HuH-7 (cell line): ENCODE measurements around the gene SIGLEC9.
"Not testable (repeated sequence)": the region's sequence is repeated elsewhere in the genome, so short reads cannot be mapped to it uniquely, and the experiment has no call there.

ENCODE experiments used
- DNase-seq: peaks from one replicate; pipeline ENCODE4 v3.0.0; 2011; ENCODE audit warnings: low spot score

The SIGLEC9 gene

GRCh38 chr19:51145916-51146493, 21.3 kb downstream of the SIGLEC9 start:
- no peak for DNase-seq

- no peak for DNase-seq
Observed at GRCh38 chr19:51146751-51147150, 22.0 kb downstream of the SIGLEC9 start.

DNA sequence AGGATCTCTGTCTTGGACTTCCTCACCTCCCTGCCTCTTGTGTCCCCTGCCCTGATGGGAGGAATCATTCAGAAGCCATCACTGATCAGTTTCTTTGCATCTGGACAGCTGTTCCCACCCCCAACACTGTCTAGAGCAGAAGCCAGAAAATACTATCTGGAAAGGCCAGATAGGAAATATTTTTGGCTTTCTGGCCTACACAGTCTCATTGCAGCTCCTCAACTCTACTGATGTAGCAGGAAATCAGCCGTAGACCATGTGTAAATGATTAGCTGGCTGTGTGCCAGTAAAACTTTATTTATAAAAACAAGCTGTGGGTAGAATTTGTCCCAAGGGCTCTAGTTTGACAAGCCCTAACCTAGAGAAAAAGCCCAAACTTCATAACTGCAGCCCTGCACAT, 23.0 kb downstream of the SIGLEC9 start:
- DNase-seq, result no peak

GRCh38 chr19:51148580-51148979, 23.9 kb downstream of the SIGLEC9 start:
- DNase-seq, result no peak

DNA sequence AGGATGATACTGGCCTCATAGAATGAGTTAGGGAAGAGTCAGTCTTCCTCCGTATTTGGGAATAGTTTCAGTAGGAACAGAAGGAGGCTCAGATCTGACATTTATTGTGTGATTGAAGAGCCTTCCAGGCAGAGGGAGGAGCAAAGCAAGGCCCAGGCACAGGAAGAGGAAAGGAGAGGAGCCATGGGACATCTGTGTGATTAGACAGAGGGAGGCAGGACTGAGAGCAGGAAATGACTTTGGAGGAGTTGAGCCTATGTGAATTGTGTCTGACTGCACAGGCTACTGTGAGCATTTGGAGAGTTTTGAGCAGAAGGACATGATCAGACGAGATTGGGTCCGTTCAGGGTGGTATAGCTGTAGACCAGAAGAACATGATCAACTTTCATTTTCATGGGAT, 25.9 kb downstream of the SIGLEC9 start:
- no peak for DNase-seq

- no peak for DNase-seq
Observed at GRCh38 chr19:51156710-51157109, 32.0 kb downstream of the SIGLEC9 start.

- DNase-seq, result no peak
Observed at GRCh38 chr19:51157265-51157664, 32.6 kb downstream of the SIGLEC9 start.

- DNase-seq, result peak; percentile 47
Observed at GRCh38 chr19:51158474-51159129, 33.9 kb downstream of the SIGLEC9 start.

DNA sequence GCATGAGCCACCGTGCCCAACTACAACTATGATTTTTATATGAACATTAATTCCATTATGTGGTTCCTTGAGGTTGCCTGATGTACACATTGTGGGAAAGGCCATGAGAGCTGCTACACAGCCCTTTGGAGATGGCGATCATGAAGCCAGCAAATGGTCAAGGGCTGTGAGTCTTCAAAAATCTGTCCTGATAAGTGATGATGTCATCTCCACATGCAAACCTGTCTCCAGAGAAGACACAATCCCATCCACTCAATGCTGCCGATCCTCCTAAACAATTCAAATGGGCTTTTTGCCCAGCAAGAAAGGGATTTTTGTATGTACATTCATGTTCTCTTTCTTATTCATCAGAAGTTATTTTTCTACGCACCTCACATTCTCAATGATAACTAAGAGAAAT, 35.0 kb downstream of the SIGLEC9 start:
- no peak for DNase-seq

DNA sequence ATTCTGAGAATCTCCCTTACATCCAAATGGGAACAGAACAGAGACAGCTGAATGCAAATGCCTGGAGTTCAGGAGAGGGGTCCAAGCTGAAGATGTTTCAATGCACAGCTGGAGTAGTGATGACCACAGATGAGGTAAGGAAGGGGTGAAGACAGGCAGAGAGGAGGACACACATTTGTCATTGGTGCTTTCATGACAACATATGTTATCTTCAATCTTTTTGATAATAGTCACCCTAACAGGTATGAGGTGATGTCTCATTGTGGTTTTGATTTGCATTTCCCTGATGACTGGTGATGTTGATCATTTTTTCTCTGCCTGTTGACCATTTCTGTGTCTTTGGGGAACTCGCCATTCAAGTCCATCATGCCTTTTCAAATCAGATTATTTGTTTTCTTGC, 36.6 kb downstream of the SIGLEC9 start:
- no peak for DNase-seq

- no peak for DNase-seq
Observed at GRCh38 chr19:51161867-51162496, 37.3 kb downstream of the SIGLEC9 start.

GRCh38 chr19:51163257-51163656, 38.6 kb downstream of the SIGLEC9 start:
- no peak for DNase-seq

- no peak for DNase-seq
Observed at GRCh38 chr19:51164215-51164614, 39.5 kb downstream of the SIGLEC9 start.

DNA sequence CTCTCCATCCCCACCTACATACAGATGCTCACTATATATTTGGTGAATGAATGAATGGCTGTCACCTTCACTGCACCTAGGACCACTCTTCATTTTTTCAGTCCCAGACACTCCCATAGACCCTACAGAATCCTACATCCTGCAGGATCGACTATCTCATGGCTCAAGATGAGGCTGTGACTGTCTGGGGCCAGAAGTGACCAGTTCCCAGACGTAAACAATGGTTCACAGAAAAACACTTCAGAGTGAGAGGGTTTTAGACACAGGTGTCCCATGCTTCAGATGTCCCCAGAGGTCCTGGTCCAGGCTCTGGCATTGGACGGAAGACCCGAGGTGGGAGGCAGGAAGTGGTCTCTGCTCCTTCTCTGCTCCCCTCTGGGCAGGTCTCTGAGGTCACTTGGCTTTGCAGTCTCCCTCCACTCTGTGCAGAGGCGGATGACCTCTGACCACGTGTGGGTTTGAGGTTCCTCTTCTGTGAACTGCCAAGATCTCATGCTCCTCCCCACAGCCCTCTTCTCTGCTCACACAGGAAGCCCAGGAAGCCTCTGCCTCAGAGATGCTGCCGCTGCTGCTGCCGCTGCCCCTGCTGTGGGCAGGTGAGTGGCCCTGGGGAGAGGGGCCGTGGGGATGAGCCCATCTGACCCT, 42.3 kb downstream of the SIGLEC9 start:
- no peak for DNase-seq

DNA sequence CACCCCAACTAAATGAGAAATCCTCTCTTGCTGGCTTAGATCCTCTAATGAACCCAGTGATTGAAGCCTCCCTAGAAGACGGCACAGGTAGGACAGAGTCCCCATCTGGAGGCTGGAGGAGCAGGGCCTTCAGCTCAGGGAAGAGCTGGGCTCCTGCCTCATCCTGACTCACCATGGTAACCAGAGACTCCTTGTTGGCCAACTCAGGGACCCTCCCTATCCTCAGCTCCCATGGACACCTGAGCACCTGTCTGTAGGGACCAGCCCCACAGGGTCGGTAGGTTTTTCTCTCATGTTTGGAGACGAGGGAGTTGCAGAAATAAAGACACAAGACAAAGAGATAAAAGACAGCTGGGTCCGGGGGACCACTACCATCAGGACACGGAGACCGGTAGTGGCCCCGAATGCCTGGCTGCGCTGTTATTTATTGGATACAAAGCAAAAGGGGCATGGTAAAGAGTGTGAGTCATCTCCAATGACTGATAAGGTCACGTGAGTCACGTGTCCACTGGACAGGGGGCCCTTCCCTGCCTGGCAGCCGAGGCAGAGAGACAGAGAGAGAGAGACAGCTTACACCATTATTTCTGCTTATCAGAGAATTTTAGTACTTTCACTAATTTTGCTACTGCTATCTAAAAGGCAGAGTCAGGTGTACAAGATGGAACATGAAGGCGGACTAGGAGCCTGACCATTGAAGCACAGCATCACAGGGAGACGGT, 44.0 kb downstream of the SIGLEC9 start:
- no peak for DNase-seq

DNA sequence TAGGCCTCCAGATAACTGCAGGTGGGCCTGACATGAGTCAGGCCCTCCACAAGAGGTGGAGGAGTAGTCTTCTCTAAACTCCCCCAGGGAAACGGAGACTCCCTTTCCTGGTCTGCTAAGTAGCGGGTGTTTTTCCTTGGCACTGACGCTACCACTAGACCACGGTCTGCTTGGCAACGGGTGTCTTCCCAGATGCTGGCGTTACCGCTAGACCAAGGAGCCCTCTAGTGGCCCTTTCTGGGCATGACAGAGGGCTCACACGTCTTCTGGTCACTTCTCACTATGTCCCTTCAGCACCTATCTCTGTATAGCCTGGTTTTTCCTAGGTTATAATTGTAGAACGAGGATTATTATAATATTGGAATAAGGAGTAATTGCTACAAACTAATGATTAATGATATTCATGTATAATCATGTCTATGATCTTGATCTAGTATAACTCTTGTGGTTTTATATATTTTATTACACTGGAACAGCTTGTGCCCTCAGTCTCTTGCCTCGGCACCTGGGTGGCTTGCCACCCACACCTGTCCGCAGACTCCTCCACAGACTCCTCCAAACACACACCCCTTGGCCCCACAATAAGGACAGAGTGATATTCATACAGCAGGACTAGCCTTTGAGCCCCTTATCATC, 44.7 kb downstream of the SIGLEC9 start:
- not testable (repeated sequence) for DNase-seq

DNA sequence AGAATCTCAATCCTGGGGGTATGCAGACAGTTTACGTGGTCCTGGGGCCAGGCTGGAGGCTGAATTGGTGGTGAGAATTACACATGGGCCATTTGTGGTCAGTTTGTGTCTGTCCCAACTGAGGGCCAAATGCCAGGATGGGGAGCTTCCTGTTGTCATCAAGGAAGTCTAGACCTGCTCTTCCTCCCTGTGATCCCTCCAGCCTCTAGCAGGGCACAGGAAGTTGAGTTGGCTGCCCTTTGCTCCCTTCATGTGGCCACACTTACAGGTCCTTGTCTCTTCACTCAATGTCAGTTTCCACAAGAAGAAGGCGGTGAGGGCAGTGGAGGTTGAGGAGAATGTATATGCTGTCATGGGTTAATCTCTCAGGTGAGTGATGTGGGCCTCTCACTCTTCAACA, 47.5 kb downstream of the SIGLEC9 start:
- DNase-seq, result no peak

DNA sequence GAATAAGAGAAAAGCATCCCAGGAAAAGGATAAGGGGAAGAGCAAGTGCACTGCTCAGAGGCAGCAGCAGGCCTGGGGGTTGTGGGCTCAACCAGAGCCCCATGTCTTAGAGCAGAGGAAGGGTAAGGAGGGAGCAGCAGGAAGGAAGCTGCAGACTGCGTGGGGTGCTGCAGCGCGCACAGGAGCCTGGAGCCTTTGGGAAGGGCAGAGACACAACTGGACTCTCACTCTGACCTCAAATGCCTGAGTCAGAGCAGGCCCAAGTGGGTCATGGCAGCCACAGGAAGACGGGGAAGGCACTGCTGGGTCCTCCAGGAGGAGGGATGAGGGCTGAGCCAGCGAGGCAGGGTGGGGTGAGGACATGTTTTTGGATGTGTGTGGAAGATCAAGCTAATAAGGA, 49.0 kb downstream of the SIGLEC9 start:
- no peak for DNase-seq

DNA sequence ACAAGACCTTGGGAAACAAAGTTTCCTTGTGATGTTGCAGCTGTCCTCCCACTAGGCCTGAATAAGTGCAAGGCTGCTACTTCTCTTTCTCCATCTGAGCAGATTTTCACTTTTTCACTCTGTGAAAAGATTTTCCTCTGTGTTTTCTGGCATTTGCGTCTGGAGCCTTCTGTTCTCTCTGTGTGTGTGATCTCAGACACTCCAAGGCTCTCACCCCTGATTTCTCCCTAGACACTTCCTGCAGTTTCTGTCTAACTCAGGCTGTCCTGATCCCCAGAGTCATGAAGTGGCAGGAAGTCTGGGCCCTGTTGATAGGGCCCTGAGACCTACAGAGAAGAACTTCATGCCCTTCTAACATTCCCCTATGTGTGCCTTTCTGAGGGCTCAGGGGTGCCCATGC, 54.5 kb downstream of the SIGLEC9 start:
- no peak for DNase-seq
